GM21528 (cell line): ENCODE measurements around the gene NEURL1.

Experiments
- ATAC-seq: cut with Tn5 transposase; IDR thresholded peaks from one replicate; pipeline ENCODE4 v1.9.1; 2021; ENCODE audit warnings: mild to moderate bottlenecking, moderate library complexity; ENCODE audit not compliant: unreplicated experiment, low FRiP score

NEURL1 gene

GRCh38 chr10:103638948-103639347, 145.4 kb downstream of the NEURL1 start:
- no peak for ATAC-seq

- no peak for ATAC-seq
These were observed 147.1 kb downstream of the NEURL1 start for GRCh38 chr10:103640436-103641181.

- ATAC-seq: no peak
These were observed 147.8 kb downstream of the NEURL1 start for GRCh38 chr10:103641326-103641725.
